Activated CD8-positive, alpha-beta memory T cell treated with anti-CD3 and anti-CD28 coated beads, Interleukin-2, amount 50 U/mL, for 4 hours (primary cell): ENCODE data around the gene NRXN3.
"Not testable (repeated sequence)": the region's sequence is repeated elsewhere in the genome, so short reads cannot be mapped to it uniquely, and the experiment has no call there.

Experiments
- DNase-seq: peaks from one replicate; pipeline ENCODE4 v3.0.0-alpha.2; 2020

NRXN3 gene

GRCh38 chr14:79098324-79098723 is 928.2 kb downstream of the NRXN3 start:
- no peak for DNase-seq

GRCh38 chr14:79100578-79100977 is 930.4 kb downstream of the NRXN3 start:
- DNase-seq = no peak

- no peak for DNase-seq
These were observed 931.2 kb downstream of the NRXN3 start for GRCh38 chr14:79101388-79101787.

- no peak for DNase-seq
These were observed 933.6 kb downstream of the NRXN3 start for GRCh38 chr14:79103764-79104163.

- not testable (repeated sequence) for DNase-seq
These were observed 940.4 kb downstream of the NRXN3 start for GRCh38 chr14:79110564-79110963.

- no peak for DNase-seq
These were observed 941.9 kb downstream of the NRXN3 start for GRCh38 chr14:79111987-79112501.

GRCh38 chr14:79117561-79117960 is 947.4 kb downstream of the NRXN3 start:
- DNase-seq = no peak

- no peak for DNase-seq
These were observed 948.1 kb downstream of the NRXN3 start for GRCh38 chr14:79118291-79118690.

GRCh38 chr14:79134361-79134760 is 964.2 kb downstream of the NRXN3 start:
- no peak for DNase-seq

- no peak for DNase-seq
These were observed 966.2 kb downstream of the NRXN3 start for GRCh38 chr14:79136071-79137044.

GRCh38 chr14:79137045-79137430 is 966.9 kb downstream of the NRXN3 start:
- DNase-seq = no peak

GRCh38 chr14:79137836-79138235 is 967.7 kb downstream of the NRXN3 start:
- no peak for DNase-seq

- no peak for DNase-seq
These were observed 974.7 kb downstream of the NRXN3 start for GRCh38 chr14:79144896-79145295.

- DNase-seq = no peak
These were observed 980.1 kb downstream of the NRXN3 start for GRCh38 chr14:79150226-79150625.

- no peak for DNase-seq
These were observed 987.2 kb downstream of the NRXN3 start for GRCh38 chr14:79157369-79157768.

GRCh38 chr14:79161571-79161970 is 991.4 kb downstream of the NRXN3 start:
- DNase-seq = no peak

GRCh38 chr14:79162833-79163232 is 992.7 kb downstream of the NRXN3 start:
- no peak for DNase-seq

- no peak for DNase-seq
These were observed 995.4 kb downstream of the NRXN3 start for GRCh38 chr14:79165471-79166090.

GRCh38 chr14:79166171-79166570 is 996.0 kb downstream of the NRXN3 start:
- no peak for DNase-seq

GRCh38 chr14:79167957-79168356 is 997.8 kb downstream of the NRXN3 start:
- DNase-seq = no peak

- no peak for DNase-seq
These were observed 1005.5 kb downstream of the NRXN3 start for GRCh38 chr14:79175671-79176070.

- DNase-seq = no peak
These were observed 1006.9 kb downstream of the NRXN3 start for GRCh38 chr14:79177106-79177505.

- DNase-seq = no peak
These were observed 1008.5 kb downstream of the NRXN3 start for GRCh38 chr14:79178719-79179118.

- DNase-seq = no peak
These were observed 1009.8 kb downstream of the NRXN3 start for GRCh38 chr14:79179985-79180384.
